Fibroblast of mammary gland (primary cell): Measurements from ENCODE around the gene TKT.
"Not testable (repeated sequence)": the region's sequence is repeated elsewhere in the genome, so short reads cannot be mapped to it uniquely, and the experiment has no call there.

Source experiments
- DNase-seq: peaks from one replicate; pipeline ENCODE4 v3.0.0-alpha.2; 2010; ENCODE audit warnings: low read depth
- H3K4me3 ChIP-seq: 2 replicates; pipeline ENCODE4 v1.5.1; 2011; ENCODE audit warnings: low read depth, mild to moderate bottlenecking, low read length, moderate library complexity; ENCODE audit not compliant: control insufficient read depth
- TF ChIP-seq, protein P1 (sequence below): conservative IDR thresholded peaks from 2 replicates; pipeline ENCODE4 v1.5.1; 2011; ENCODE audit warnings: low read depth, low read length, inconsistent platforms; ENCODE audit not compliant: control insufficient read depth, insufficient read depth

TKT gene

GRCh38 chr3:53253707-53254508 is 1.9 kb downstream of the TKT start:
- peak overlapping the region; percentile 96 for H3K4me3 ChIP-seq
- peak; percentile 13 for DNase-seq
- TF ChIP-seq, protein P1, sequence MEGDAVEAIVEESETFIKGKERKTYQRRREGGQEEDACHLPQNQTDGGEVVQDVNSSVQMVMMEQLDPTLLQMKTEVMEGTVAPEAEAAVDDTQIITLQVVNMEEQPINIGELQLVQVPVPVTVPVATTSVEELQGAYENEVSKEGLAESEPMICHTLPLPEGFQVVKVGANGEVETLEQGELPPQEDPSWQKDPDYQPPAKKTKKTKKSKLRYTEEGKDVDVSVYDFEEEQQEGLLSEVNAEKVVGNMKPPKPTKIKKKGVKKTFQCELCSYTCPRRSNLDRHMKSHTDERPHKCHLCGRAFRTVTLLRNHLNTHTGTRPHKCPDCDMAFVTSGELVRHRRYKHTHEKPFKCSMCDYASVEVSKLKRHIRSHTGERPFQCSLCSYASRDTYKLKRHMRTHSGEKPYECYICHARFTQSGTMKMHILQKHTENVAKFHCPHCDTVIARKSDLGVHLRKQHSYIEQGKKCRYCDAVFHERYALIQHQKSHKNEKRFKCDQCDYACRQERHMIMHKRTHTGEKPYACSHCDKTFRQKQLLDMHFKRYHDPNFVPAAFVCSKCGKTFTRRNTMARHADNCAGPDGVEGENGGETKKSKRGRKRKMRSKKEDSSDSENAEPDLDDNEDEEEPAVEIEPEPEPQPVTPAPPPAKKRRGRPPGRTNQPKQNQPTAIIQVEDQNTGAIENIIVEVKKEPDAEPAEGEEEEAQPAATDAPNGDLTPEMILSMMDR = no peak

GRCh38 chr3:53252947-53253322 is 2.9 kb downstream of the TKT start:
- DNase-seq, H3K4me3 ChIP-seq: not testable (repeated sequence)

- TF ChIP-seq, protein P1 = no peak
These were observed 3.5 kb downstream of the TKT start for GRCh38 chr3:53252096-53252946.

DNA sequence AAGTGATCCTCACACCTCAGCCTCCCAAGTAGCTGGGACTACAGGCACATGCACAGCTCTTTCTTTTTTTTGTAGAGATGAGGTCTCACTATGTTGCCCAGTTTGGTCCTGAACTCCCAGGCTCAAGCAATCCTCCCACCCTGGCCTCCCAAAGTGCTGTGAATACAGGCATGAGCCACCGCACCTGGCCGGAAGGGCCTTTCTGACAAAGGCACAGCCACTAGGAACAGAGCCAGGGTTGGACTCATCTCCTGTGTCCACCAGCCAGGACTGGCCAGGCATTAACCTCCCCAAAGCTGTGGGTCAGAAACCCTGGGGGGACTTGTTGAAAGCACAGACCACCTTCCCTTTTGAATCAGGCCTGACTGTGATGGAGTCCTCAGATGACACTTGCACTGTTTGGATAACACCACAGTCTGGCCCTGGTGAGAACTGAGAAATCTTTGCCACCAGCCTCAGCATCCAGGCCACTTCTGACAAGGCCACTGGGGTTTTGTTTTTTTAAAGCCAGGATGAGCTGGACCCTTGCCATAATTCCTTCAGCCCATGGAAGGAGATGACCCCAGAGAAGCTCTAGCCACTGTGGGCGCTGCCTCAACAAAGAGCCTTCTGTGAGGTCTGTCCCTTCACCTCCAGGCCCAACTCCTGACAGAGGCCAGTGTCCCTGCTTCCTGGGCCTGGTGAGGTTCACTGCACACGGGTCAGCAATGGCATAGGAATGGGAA is 4.8 kb downstream of the TKT start:
- DNase-seq = peak; percentile 29
- no peak overlapping the region for H3K4me3 ChIP-seq
- TF ChIP-seq, protein P1 = no peak

More at GRCh38 chr3:53252096-53252946, 3.5 kb downstream of the TKT start:
- no peak for DNase-seq
- no peak overlapping the region for H3K4me3 ChIP-seq

DNA sequence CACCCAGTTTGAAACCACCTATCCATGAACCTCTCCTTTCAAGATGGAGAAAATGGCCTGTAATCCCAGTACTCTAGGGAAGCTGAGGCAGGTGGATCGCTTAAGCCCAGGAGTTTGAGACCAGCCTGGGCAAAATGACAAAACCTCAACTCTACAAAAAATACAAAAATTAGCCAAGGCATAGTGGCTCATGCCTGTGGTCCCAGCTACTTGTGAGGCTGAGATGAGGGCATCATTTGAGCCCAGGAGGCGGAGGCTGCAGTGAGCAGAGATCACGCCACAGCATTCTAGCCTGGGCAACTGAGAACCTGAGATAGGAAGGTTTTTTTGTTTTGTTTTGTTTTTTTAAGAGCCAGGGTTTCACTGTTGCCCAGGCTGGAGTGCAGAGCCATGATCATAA is 5.4 kb downstream of the TKT start:
- H3K4me3 ChIP-seq = no peak overlapping the region
- TF ChIP-seq, protein P1 = no peak
- DNase-seq = no peak

- H3K4me3 ChIP-seq = no peak overlapping the region
- TF ChIP-seq, protein P1 = no peak
These were observed 7.7 kb downstream of the TKT start for GRCh38 chr3:53248161-53248560.

GRCh38 chr3:53247619-53248018 is 8.2 kb downstream of the TKT start:
- no peak for DNase-seq
- TF ChIP-seq, protein P1 = no peak
- H3K4me3 ChIP-seq = no peak overlapping the region

More at GRCh38 chr3:53248161-53248560, 7.7 kb downstream of the TKT start:
- DNase-seq = no peak
